Small intestine (tissue), 7 donors: ENCODE data around the gene TPM2. TPM values are rescaled to one million over a fixed set of nuclear protein-coding genes. Genes with fewer than 3 reads are reported as not detected.

Source experiments
- DNase-seq, 2 donors: peaks; one replicate each; pipeline versions ENCODE4 v3.0.0 to v3.0.0-alpha.2; 2013
- FAIRE-seq: peaks from 2 replicates; lab custom pipeline; 2012; peaks lifted over from hg19 to GRCh38; lab: Jason Lieb, UNC
- H3K27ac ChIP-seq, 3 donors: one replicate each; pipeline ENCODE4 v1.5.1; 2013; ENCODE audit warnings: low read length in 2 of 3, mild to moderate bottlenecking in 2 of 3, control low read depth in 1 of 3, inconsistent platforms in 1 of 3, low read depth in 1 of 3, moderate library complexity in 1 of 3
- H3K27me3 ChIP-seq, 3 donors: one replicate each; pipeline ENCODE4 v1.6.1; 2013; ENCODE audit warnings: low read length in 3 of 3, inconsistent platforms in 1 of 3; ENCODE audit not compliant: control insufficient read depth in 3 of 3, insufficient read depth in 3 of 3
- H3K36me3 ChIP-seq, 3 donors: one replicate each; pipeline ENCODE4 v1.6.1; 2013; ENCODE audit warnings: low read length in 3 of 3, inconsistent platforms in 1 of 3, low read depth in 1 of 3, mild to moderate bottlenecking in 1 of 3, moderate library complexity in 1 of 3; ENCODE audit not compliant: control insufficient read depth in 3 of 3, insufficient read depth in 2 of 3
- H3K4me1 ChIP-seq, 3 donors: one replicate each; pipeline ENCODE4 v1.6.1; 2013; ENCODE audit warnings: low read length in 2 of 3, inconsistent platforms in 1 of 3, low read depth in 1 of 3, mild to moderate bottlenecking in 1 of 3, moderate library complexity in 1 of 3; ENCODE audit not compliant: control insufficient read depth in 3 of 3, insufficient read depth in 2 of 3
- H3K4me3 ChIP-seq, 3 donors: one replicate each; pipeline ENCODE4 v1.5.1; 2013; ENCODE audit warnings: low read length in 3 of 3, control low read depth in 1 of 3, inconsistent platforms in 1 of 3, low read depth in 1 of 3, mild to moderate bottlenecking in 1 of 3, moderate library complexity in 1 of 3
- H3K9me3 ChIP-seq, 2 donors: one replicate each; pipeline ENCODE4 v1.6.1; 2013; ENCODE audit warnings: low read depth in 1 of 2, low read length in 1 of 2; ENCODE audit not compliant: control insufficient read depth in 2 of 2, insufficient read depth in 1 of 2
- WGBS, 3 donors: extraction: QIAGEN DNeasy Blood & Tissue Kit; methylation state at CpG; one replicate each; pipeline ENCODE4 v1.1.7; 2013; 5-methylcytosine and 5-hydroxymethylcytosine counted together
- polyA plus RNA-seq, 4 donors: library from polyadenylated mRNA; stranded (reverse) in 3 of 4; unstranded in 1 of 4; fragments of 200-250 nt in 3 of 4; fragments of 120-200 nt in 1 of 4; gene quantifications; one replicate each; pipeline versions ENCODE4 v1.2.1 to v1.2.3, GENCODE V29; 2013
- donor health status: healthy with polysubstance abuse.
- donor health status: control.
- donor health status: control.
- donor health status: Bipolar disorder and iron deficiency.
- donor health status: healthy.

Gene TPM2
- polyA plus RNA-seq, 4 donors = 23.0 to 253 (median 81.2) TPM

- Histone ChIP-seq H3K4me1 (peaks cover 19 to 52% (median 31%) of the 10 kb centered on the region in 3 donors), H3K4me3 (no peak overlapping the region), H3K27ac (peak overlapping the region; percentile 67 to 87 (median 71)), H3K36me3 (peaks cover 2 to 51% (median 24%) of the 10 kb centered on the region in 3 donors), H3K27me3 (no peaks in the 10 kb centered on the region), H3K9me3 (no peaks in the 10 kb centered on the region)
- FAIRE-seq (no peak), DNase-seq (no peak)
- 32 to 62% (median 46%) methylated on average over 5 of the region's 5 CpGs for WGBS, 3 donors
Observed at GRCh38 chr9:35727676-35728040, 37.9 kb upstream of the TPM2 start.

- FAIRE-seq = no peak
- peaks cover 19 to 52% (median 31%) of the 10 kb centered on the region in 3 donors for H3K4me1 ChIP-seq
- H3K27me3 ChIP-seq = no peaks in the 10 kb centered on the region
- H3K4me3 ChIP-seq = peak overlapping the region in 1 of 3 donors; percentile 8
- no peaks in the 10 kb centered on the region for H3K9me3 ChIP-seq
- H3K27ac ChIP-seq = peak overlapping the region; percentile 67 to 87 (median 71)
- DNase-seq = peak; percentile 28 to 51
- peaks cover 9 to 57% (median 27%) of the 10 kb centered on the region in 3 donors for H3K36me3 ChIP-seq
- WGBS, 3 donors = 13 to 29% (median 27%) methylated on average over 3 of the region's 3 CpGs
Observed at GRCh38 chr9:35726931-35727330, 37.2 kb upstream of the TPM2 start.

GRCh38 chr9:35725362-35725761 lies 35.6 kb upstream of the TPM2 start:
- peaks cover 11 to 68% (median 34%) of the 10 kb centered on the region in 3 donors for H3K36me3 ChIP-seq
- no peaks in the 10 kb centered on the region for H3K27me3 ChIP-seq
- 94 to 98% (median 95%) methylated on average over 11 of the region's 11 CpGs for WGBS, 3 donors
- H3K4me3 ChIP-seq = no peak overlapping the region
- H3K9me3 ChIP-seq = no peaks in the 10 kb centered on the region
- H3K27ac ChIP-seq = no peak overlapping the region
- FAIRE-seq (no peak), DNase-seq (no peak)
- peaks cover 15 to 43% (median 30%) of the 10 kb centered on the region in 3 donors for H3K4me1 ChIP-seq

- no peaks in the 10 kb centered on the region for H3K27me3 ChIP-seq
- peaks cover 9 to 29% (median 19%) of the 10 kb centered on the region in 3 donors for H3K4me1 ChIP-seq
- no peak overlapping the region for H3K4me3 ChIP-seq
- no peak overlapping the region for H3K27ac ChIP-seq
- 90 to 97% (median 94%) methylated on average over 8 of the region's 8 CpGs for WGBS, 3 donors
- FAIRE-seq (no peak), DNase-seq (no peak)
- no peaks in the 10 kb centered on the region for H3K9me3 ChIP-seq
- peaks cover 24 to 80% (median 49%) of the 10 kb centered on the region in 3 donors for H3K36me3 ChIP-seq
Observed at GRCh38 chr9:35723908-35724307, 34.2 kb upstream of the TPM2 start.

DNA sequence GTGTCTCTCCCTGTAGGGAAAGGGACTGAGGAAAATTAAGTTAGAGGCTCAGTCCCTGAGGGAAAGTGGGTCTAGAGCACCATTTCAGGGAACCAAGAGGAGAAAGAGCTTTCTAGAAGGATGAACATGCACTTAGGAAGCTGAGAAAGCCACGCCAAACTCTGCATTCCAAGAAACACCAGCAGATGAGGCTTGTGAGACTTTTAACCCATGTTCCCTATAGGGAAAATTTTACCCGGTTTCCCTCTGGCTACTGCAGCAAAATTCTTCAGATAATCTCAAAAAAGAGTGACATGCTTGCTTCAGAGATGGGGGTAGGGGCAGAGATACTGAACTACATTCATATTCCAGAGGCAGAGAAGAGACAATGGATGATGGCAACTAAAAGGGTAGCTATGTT lies 33.7 kb upstream of the TPM2 start:
- Histone ChIP-seq H3K9me3 (no peaks in the 10 kb centered on the region), H3K4me3 (no peak overlapping the region), H3K27ac (no peak overlapping the region), H3K27me3 (no peaks in the 10 kb centered on the region), H3K4me1 (peaks cover 9 to 25% (median 16%) of the 10 kb centered on the region in 3 donors), H3K36me3 (peaks cover 26 to 81% (median 54%) of the 10 kb centered on the region in 3 donors)
- DNase-seq (no peak), FAIRE-seq (no peak)
- 90 to 93% (median 93%) methylated on average over 2 of the region's 2 CpGs for WGBS, 3 donors

GRCh38 chr9:35719546-35719945 lies 29.8 kb upstream of the TPM2 start:
- H3K36me3 ChIP-seq = peaks cover 51 to 88% (median 73%) of the 10 kb centered on the region in 3 donors
- no peak overlapping the region for H3K27ac ChIP-seq
- H3K4me1 ChIP-seq = no peaks in the 10 kb centered on the region
- no peak overlapping the region for H3K4me3 ChIP-seq
- no peaks in the 10 kb centered on the region for H3K9me3 ChIP-seq
- DNase-seq (no peak), FAIRE-seq (no peak)
- 94 to 99% (median 97%) methylated on average over 4 of the region's 4 CpGs for WGBS, 3 donors
- no peaks in the 10 kb centered on the region for H3K27me3 ChIP-seq

- Histone ChIP-seq H3K27me3 (no peaks in the 10 kb centered on the region), H3K36me3 (peaks cover 53 to 88% (median 72%) of the 10 kb centered on the region in 3 donors), H3K9me3 (no peaks in the 10 kb centered on the region), H3K4me1 (no peaks in the 10 kb centered on the region), H3K27ac (no peak overlapping the region), H3K4me3 (no peak overlapping the region)
- WGBS, 3 donors = 84 to 91% (median 86%) methylated on average over 15 of the region's 15 CpGs
- DNase-seq (no peak), FAIRE-seq (no peak)
Observed at GRCh38 chr9:35718721-35719511, 29.2 kb upstream of the TPM2 start.

- FAIRE-seq (no peak), DNase-seq (no peak)
- WGBS, 3 donors = 93 to 95% (median 93%) methylated on average over 14 of the region's 14 CpGs
- Histone ChIP-seq H3K4me3 (no peak overlapping the region), H3K27me3 (no peaks in the 10 kb centered on the region), H3K4me1 (no peaks in the 10 kb centered on the region), H3K9me3 (no peaks in the 10 kb centered on the region), H3K27ac (no peak overlapping the region), H3K36me3 (peaks cover 50 to 88% (median 67%) of the 10 kb centered on the region in 3 donors)
Observed at GRCh38 chr9:35717132-35717870, 27.6 kb upstream of the TPM2 start.
